ENCODE measurements around the gene VWA1. TPM values are rescaled to one million over a fixed set of nuclear protein-coding genes. Genes with fewer than 3 reads are reported as not detected.

Gene VWA1
- polyA plus RNA-seq, 1 of the 3 experiments (the other 2 are of a cell fraction): 7.4 TPM

GRCh38 chr1:1470626-1471388 is 35.3 kb downstream of the VWA1 start:
- no peaks in the 10 kb centered on the region for H3K9me3 ChIP-seq
- POLR2A ChIA-PET: no interaction called here
- H4K20me1 ChIP-seq (ENCODE audit: insufficient read depth): peaks cover 19% of the 10 kb centered on the region
- peaks cover 3% of the 10 kb centered on the region for H3F3A ChIP-seq (replicated peaks; ENCODE audit: insufficient read depth)
- H3K4me2 ChIP-seq: peak overlapping the region; percentile 89
- peak overlapping the region; percentile 84 for H3K9ac ChIP-seq
- WGBS (ENCODE audit: low lambda C conversion rate): 10% methylated on average over 16 of the region's 16 CpGs
- H3K79me2 ChIP-seq (ENCODE audit: insufficient read depth): peaks cover 40% of the 10 kb centered on the region
- peak overlapping the region; percentile 88; the same call in 1 of the 2 replicates for H2AFZ ChIP-seq (ENCODE audit: low read depth)
- H3K27me3 ChIP-seq (ENCODE audit: insufficient read depth): no peaks in the 10 kb centered on the region
- H3K9me2 ChIP-seq: no peaks in the 10 kb centered on the region
- no peaks in the 10 kb centered on the region for H3K36me3 ChIP-seq (replicated peaks in 1 of 2; ENCODE audit: control insufficient read depth in 1 of 2, insufficient read depth in 2 of 2, low read length in 1 of 2)
- peak overlapping the region; percentile 68 to 83 for H3K27ac ChIP-seq (ENCODE audit: low read depth in 2 of 2, low read length in 1 of 2)
- peak overlapping the region; percentile 78 to 84 for H3K4me3 ChIP-seq (ENCODE audit: low read depth in 2 of 2, low read length in 1 of 2)
- DNase-seq: no peak
- CTCF ChIA-PET: no interaction called here
- H3K4me1 ChIP-seq (ENCODE audit: control insufficient read depth in 1 of 2, insufficient read depth in 2 of 2, low read depth in 1 of 2, low read length in 1 of 2): peaks cover 0 to 5% of the 10 kb centered on the region in 2 experiments; a peak in 1 of 4 replicates
- no peak for TF ChIP-seq FOSL2 (IDR thresholded peaks at IDR 0.05; ENCODE audit: borderline replicate concordance, low read depth)
- TF ChIP-seq USF2 (IDR thresholded peaks at IDR 0.05; ENCODE audit: borderline replicate concordance, low read depth, low read length): no peak
- no peak for TF ChIP-seq POLR2AphosphoS5 (IDR thresholded peaks at IDR 0.05; ENCODE audit: low read depth, low read length)
- no peak for TF ChIP-seq FOXJ3 (CRISPR knock-in tag; IDR thresholded peaks at IDR 0.05)
- no peak for TF ChIP-seq JUND (IDR thresholded peaks at IDR 0.05)
- TF ChIP-seq SIN3A (IDR thresholded peaks at IDR 0.05; ENCODE audit: borderline replicate concordance, low read depth, low read length): no peak
- TF ChIP-seq NFIC (IDR thresholded peaks at IDR 0.05; ENCODE audit: borderline replicate concordance): no peak
- TF ChIP-seq TAF1 (IDR thresholded peaks at IDR 0.05; ENCODE audit: borderline replicate concordance, low read depth, low read length): no peak
- TF ChIP-seq REST (IDR thresholded peaks at IDR 0.05; ENCODE audit: low read depth, low read length): no peak
- TF ChIP-seq RFX5 (IDR thresholded peaks at IDR 0.05; ENCODE audit: low read length): no peak
- TF ChIP-seq YY1 (IDR thresholded peaks at IDR 0.05; ENCODE audit: low read depth): no peak
- TF ChIP-seq SMC3 (IDR thresholded peaks at IDR 0.05; ENCODE audit: low read depth, low read length): no peak
- TF ChIP-seq CTCF (IDR thresholded peaks at IDR 0.05): no peak
- no peak for TF ChIP-seq NRF1 (IDR thresholded peaks at IDR 0.05; ENCODE audit: low read depth, low read length)
- no peak for TF ChIP-seq USF1 (IDR thresholded peaks at IDR 0.05; ENCODE audit: borderline replicate concordance, low read depth)
